Peyer's patch (tissue), 4 donors: ENCODE data around the gene MERTK.

Experiments used
- CTCF ChIP-seq, 6 experiments: fragments of 450-650 bp in 4 of 6; fragments of 200-600 bp in 2 of 6; sonication (generic) in 1 of 6; IDR thresholded peaks; one replicate each; pipeline ENCODE4 v1.5.1; 2017 to 2019; ENCODE audit warnings: antibody characterized with exemption in 6 of 6, mild to moderate bottlenecking in 3 of 6, moderate library complexity in 1 of 6
- POLR2A ChIP-seq, 2 donors: fragments of 450-650 bp; IDR thresholded peaks; one replicate each; pipeline ENCODE4 v1.5.1; 2017; ENCODE audit warnings: antibody characterized with exemption in 2 of 2, mild to moderate bottlenecking in 2 of 2, moderate library complexity in 2 of 2

- TF ChIP-seq CTCF (IDR thresholded peaks at IDR 0.05) (no peak), POLR2A (IDR thresholded peaks at IDR 0.05) (peak; percentile 49 to 85)
Observed at GRCh38 chr2:112053917-112054846, 155.8 kb downstream of the MERTK start.
